ENCODE measurements around the gene PBX1.

The PBX1 gene

DNA sequence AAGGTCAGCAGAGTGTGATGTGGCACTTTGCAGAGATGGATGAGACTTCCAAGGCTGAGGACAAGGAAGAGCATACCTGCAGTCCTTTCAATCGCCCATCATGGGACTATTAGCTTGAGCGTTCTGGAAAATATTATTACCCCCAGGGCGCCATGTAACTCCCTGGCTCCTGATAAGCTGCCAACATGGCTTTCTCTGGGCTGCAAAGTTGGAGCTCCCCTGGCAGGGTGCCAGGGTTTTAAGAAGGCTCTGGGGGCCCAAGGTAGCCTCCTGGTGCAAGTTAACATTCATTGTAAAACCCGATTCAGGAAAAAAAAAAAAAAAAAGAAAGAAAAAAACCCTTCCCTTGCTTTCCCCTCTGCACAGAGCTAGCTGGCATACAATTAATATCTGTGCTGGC lies 196.7 kb downstream of the PBX1 start:
- TF ChIP-seq POLR2AphosphoS5 (IDR thresholded peaks at IDR 0.05; ENCODE audit: low read depth, low read length) (no peak), TAF1 (IDR thresholded peaks at IDR 0.05; ENCODE audit: low read depth, low read length) (no peak), POLR2A (IDR thresholded peaks at IDR 0.05; ENCODE audit: low read depth, low read length) (no peak), PAX5 (IDR thresholded peaks at IDR 0.05; ENCODE audit: insufficient read depth, low read length, severe bottlenecking) (no peak), SPI1 (IDR thresholded peaks at IDR 0.05; ENCODE audit: low read depth, low read length) (no peak), POU2F2 (IDR thresholded peaks at IDR 0.05; ENCODE audit: low read depth, low read length) (no peak)
- no peak for FAIRE-seq
- DNase-seq (ENCODE audit: insufficient read length, low spot score): no peak

GRCh38 chr1:164756741-164757140 lies 197.8 kb downstream of the PBX1 start:
- FAIRE-seq: no peak
- DNase-seq (ENCODE audit: insufficient read length, low spot score): no peak
- TF ChIP-seq SPI1 (IDR thresholded peaks at IDR 0.05; ENCODE audit: low read depth, low read length): no peak
- no peak for TF ChIP-seq PAX5 (IDR thresholded peaks at IDR 0.05; ENCODE audit: insufficient read depth, low read length, severe bottlenecking)
- TF ChIP-seq TAF1 (IDR thresholded peaks at IDR 0.05; ENCODE audit: low read depth, low read length): no peak
- no peak for TF ChIP-seq POLR2A (IDR thresholded peaks at IDR 0.05; ENCODE audit: low read depth, low read length)
- no peak for TF ChIP-seq POU2F2 (IDR thresholded peaks at IDR 0.05; ENCODE audit: low read depth, low read length)

DNA sequence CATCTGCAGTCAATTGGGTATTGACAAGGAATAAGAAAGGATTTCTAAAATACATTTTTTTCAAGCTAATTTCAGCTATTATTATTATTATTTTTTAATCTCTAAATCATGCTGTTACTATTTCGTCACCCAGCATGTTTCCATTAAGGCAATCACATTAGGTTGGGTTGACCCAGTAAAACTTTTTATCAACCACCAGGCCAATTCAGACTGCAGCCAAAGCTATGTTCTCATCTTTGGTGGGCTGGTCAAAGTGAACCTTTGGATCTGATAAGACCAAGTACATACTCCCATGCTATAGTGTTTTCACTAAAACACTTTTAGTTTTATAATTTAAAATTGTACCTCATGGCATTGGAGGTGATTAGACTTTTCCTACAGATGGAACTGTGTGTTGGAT lies 198.6 kb downstream of the PBX1 start:
- FAIRE-seq (no peak), DNase-seq (ENCODE audit: insufficient read length, low spot score) (no peak)
- TF ChIP-seq TAF1 (IDR thresholded peaks at IDR 0.05; ENCODE audit: low read depth, low read length) (no peak), PAX5 (IDR thresholded peaks at IDR 0.05; ENCODE audit: insufficient read depth, low read length, severe bottlenecking) (no peak), POU2F2 (IDR thresholded peaks at IDR 0.05; ENCODE audit: low read depth, low read length) (no peak), POLR2AphosphoS5 (IDR thresholded peaks at IDR 0.05; ENCODE audit: low read depth, low read length) (no peak), POLR2A (IDR thresholded peaks at IDR 0.05; ENCODE audit: low read depth, low read length) (no peak), SPI1 (IDR thresholded peaks at IDR 0.05; ENCODE audit: low read depth, low read length) (no peak)

DNA sequence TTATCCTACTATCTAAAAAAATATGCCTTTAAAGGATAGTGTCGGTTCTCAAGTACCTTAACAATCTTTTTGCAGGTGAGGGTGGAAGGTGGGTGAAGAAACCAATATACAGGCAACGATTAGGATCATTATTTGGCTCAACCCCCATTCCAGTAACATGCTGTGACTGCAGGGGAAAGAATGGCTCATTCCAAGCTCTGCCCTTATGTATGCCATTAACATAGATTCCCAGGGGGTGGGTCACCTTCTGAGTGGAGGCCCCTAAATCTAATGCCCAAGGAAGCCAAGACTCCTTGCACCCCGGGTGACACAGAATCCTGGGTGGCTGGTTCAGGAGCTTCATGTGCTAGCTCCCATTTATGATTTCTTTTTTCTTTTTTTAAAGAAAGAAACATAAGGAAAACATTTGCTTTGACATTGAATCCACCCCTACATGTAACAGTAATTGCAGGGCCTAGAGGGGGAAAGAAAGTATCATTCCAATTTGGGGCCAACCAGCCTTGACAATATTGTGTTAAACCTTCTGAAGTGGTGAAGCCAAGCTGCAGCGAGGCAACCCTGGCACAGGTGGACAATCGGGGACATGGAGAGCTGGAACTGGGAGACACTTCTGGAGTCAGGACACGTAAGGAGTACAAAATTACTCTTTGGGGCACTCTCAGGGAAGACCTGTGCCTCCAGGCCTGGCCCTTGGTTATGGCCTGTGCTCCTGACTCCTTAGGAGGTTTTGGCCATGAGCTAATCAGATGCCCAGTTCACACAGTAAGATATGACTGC lies 200.3 kb downstream of the PBX1 start:
- FAIRE-seq: no peak
- TF ChIP-seq PAX5 (IDR thresholded peaks at IDR 0.05; ENCODE audit: insufficient read depth, low read length, severe bottlenecking) (no peak), POU2F2 (IDR thresholded peaks at IDR 0.05; ENCODE audit: low read depth, low read length) (no peak), POLR2AphosphoS5 (IDR thresholded peaks at IDR 0.05; ENCODE audit: low read depth, low read length) (no peak), TAF1 (IDR thresholded peaks at IDR 0.05; ENCODE audit: low read depth, low read length) (no peak), POLR2A (IDR thresholded peaks at IDR 0.05; ENCODE audit: low read depth, low read length) (no peak), SPI1 (IDR thresholded peaks at IDR 0.05; ENCODE audit: low read depth, low read length) (no peak)

GRCh38 chr1:164759979-164760469 lies 201.0 kb downstream of the PBX1 start:
- DNase-seq (ENCODE audit: insufficient read length, low spot score) (no peak), FAIRE-seq (no peak)
- no peak for TF ChIP-seq SPI1 (IDR thresholded peaks at IDR 0.05; ENCODE audit: low read depth, low read length)
- no peak for TF ChIP-seq TAF1 (IDR thresholded peaks at IDR 0.05; ENCODE audit: low read depth, low read length)
- no peak for TF ChIP-seq POLR2A (IDR thresholded peaks at IDR 0.05; ENCODE audit: low read depth, low read length)
- no peak for TF ChIP-seq PAX5 (IDR thresholded peaks at IDR 0.05; ENCODE audit: insufficient read depth, low read length, severe bottlenecking)
- TF ChIP-seq POLR2AphosphoS5 (IDR thresholded peaks at IDR 0.05; ENCODE audit: low read depth, low read length): no peak
- TF ChIP-seq POU2F2 (IDR thresholded peaks at IDR 0.05; ENCODE audit: low read depth, low read length): no peak

More for the DNA sequence above, 200.3 kb downstream of the PBX1 start:
- DNase-seq (ENCODE audit: insufficient read length, low spot score): no peak

- no peak for TF ChIP-seq POLR2AphosphoS5 (IDR thresholded peaks at IDR 0.05; ENCODE audit: low read depth, low read length)
- no peak for TF ChIP-seq POLR2A (IDR thresholded peaks at IDR 0.05; ENCODE audit: low read depth, low read length)
- no peak for TF ChIP-seq POU2F2 (IDR thresholded peaks at IDR 0.05; ENCODE audit: low read depth, low read length)
- no peak for TF ChIP-seq PAX5 (IDR thresholded peaks at IDR 0.05; ENCODE audit: insufficient read depth, low read length, severe bottlenecking)
- TF ChIP-seq SPI1 (IDR thresholded peaks at IDR 0.05; ENCODE audit: low read depth, low read length): no peak
- TF ChIP-seq TAF1 (IDR thresholded peaks at IDR 0.05; ENCODE audit: low read depth, low read length): no peak
- FAIRE-seq: no peak
Observed at GRCh38 chr1:164760569-164760968, 201.6 kb downstream of the PBX1 start.

DNA sequence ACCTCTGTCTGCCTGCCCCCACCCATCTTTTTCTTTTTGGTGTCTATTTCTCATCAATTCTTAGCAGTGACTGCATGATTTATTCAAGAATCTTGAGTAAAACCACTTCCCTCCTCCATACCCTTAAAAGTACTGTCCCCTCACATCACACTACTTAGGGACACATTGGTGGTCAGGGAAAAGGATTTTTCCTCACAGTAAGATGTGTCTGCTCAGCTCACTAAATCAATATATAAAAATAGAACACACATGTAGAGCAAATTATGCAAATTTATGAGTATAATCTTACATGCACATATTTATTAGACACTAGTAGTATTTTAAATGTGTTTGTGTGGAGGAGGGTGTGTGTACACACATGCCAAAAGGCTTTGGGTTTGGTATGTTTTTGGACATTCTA lies 202.0 kb downstream of the PBX1 start:
- DNase-seq (ENCODE audit: insufficient read length, low spot score) (no peak), FAIRE-seq (no peak)
- no peak for TF ChIP-seq POLR2AphosphoS5 (IDR thresholded peaks at IDR 0.05; ENCODE audit: low read depth, low read length)
- no peak for TF ChIP-seq TAF1 (IDR thresholded peaks at IDR 0.05; ENCODE audit: low read depth, low read length)
- TF ChIP-seq PAX5 (IDR thresholded peaks at IDR 0.05; ENCODE audit: insufficient read depth, low read length, severe bottlenecking): no peak
- no peak for TF ChIP-seq POU2F2 (IDR thresholded peaks at IDR 0.05; ENCODE audit: low read depth, low read length)
- TF ChIP-seq SPI1 (IDR thresholded peaks at IDR 0.05; ENCODE audit: low read depth, low read length): no peak
- TF ChIP-seq POLR2A (IDR thresholded peaks at IDR 0.05; ENCODE audit: low read depth, low read length): no peak

More at GRCh38 chr1:164760569-164760968, 201.6 kb downstream of the PBX1 start:
- no peak for DNase-seq (ENCODE audit: insufficient read length, low spot score)

DNA sequence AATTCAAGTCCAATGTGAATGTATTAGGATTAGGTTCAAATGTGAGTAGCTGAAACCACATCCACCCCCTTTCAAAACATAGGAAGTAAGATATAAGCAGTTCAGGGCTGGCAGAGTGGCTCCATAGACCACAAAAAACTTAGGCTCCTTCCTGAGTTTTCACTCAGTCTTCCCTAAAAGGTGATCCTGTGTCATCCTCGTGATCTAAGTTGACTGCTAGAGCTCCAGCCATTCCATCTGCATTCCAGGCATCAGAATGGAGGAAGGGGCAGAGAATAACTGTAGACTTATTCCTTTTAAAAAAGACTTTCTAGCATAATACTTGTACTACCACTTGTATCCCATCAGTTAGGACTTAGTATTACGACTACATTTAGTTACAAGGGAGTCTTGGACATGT lies 204.1 kb downstream of the PBX1 start:
- no peak for TF ChIP-seq POU2F2 (IDR thresholded peaks at IDR 0.05; ENCODE audit: low read depth, low read length)
- TF ChIP-seq POLR2AphosphoS5 (IDR thresholded peaks at IDR 0.05; ENCODE audit: low read depth, low read length): no peak
- no peak for TF ChIP-seq TAF1 (IDR thresholded peaks at IDR 0.05; ENCODE audit: low read depth, low read length)
- TF ChIP-seq SPI1 (IDR thresholded peaks at IDR 0.05; ENCODE audit: low read depth, low read length): no peak
- no peak for TF ChIP-seq PAX5 (IDR thresholded peaks at IDR 0.05; ENCODE audit: insufficient read depth, low read length, severe bottlenecking)
- no peak for TF ChIP-seq POLR2A (IDR thresholded peaks at IDR 0.05; ENCODE audit: low read depth, low read length)
- DNase-seq (ENCODE audit: insufficient read length, low spot score): no peak
- no peak for FAIRE-seq

- FAIRE-seq (no peak), DNase-seq (ENCODE audit: insufficient read length, low spot score) (no peak)
- TF ChIP-seq SPI1 (IDR thresholded peaks at IDR 0.05; ENCODE audit: low read depth, low read length): no peak
- no peak for TF ChIP-seq POLR2A (IDR thresholded peaks at IDR 0.05; ENCODE audit: low read depth, low read length)
- no peak for TF ChIP-seq POU2F2 (IDR thresholded peaks at IDR 0.05; ENCODE audit: low read depth, low read length)
- no peak for TF ChIP-seq TAF1 (IDR thresholded peaks at IDR 0.05; ENCODE audit: low read depth, low read length)
- no peak for TF ChIP-seq POLR2AphosphoS5 (IDR thresholded peaks at IDR 0.05; ENCODE audit: low read depth, low read length)
- no peak for TF ChIP-seq PAX5 (IDR thresholded peaks at IDR 0.05; ENCODE audit: insufficient read depth, low read length, severe bottlenecking)
Observed at GRCh38 chr1:164764333-164764732, 205.3 kb downstream of the PBX1 start.

Measured in GM12891 (cell line).